PC-9 (cell line): ENCODE measurements around the gene AKR1C1.
"Not testable (repeated sequence)": the region's sequence is repeated elsewhere in the genome, so short reads cannot be mapped to it uniquely, and the experiment has no call there.

ENCODE experiments used
- EZH2 ChIP-seq: fragments of 200-600 bp; sonication (generic); IDR thresholded peaks from 2 replicates; pipeline ENCODE4 v1.8.0; 2017; ENCODE audit warnings: antibody characterized with exemption, low read depth
- TF ChIP-seq, protein P1 (sequence below): fragments of 200-600 bp; sonication (generic); conservative IDR thresholded peaks from 2 replicates; pipeline ENCODE4 v1.6.1; 2017; ENCODE audit warnings: mixed run types, antibody characterized with exemption, mild to moderate bottlenecking, moderate library complexity

DNA sequence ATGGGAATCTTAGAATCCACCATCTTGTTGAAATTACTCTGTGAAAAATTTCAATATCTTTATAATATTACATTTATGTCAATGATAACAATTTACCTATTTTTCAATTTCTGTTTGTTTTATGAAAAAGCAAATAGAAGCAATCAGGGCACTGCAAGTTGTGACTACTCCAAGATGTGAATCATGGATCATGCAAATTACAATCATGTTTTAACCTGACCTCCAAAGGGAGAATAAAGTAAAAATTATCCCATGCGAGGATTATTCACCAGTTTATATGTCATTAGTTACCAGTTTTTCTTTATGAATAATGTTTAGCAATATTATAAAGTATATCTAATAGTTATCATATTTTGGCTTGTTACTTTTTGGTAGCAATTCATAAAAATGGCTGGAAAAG lies 907 bp upstream of the AKR1C1 start:
- TF ChIP-seq, protein P1, sequence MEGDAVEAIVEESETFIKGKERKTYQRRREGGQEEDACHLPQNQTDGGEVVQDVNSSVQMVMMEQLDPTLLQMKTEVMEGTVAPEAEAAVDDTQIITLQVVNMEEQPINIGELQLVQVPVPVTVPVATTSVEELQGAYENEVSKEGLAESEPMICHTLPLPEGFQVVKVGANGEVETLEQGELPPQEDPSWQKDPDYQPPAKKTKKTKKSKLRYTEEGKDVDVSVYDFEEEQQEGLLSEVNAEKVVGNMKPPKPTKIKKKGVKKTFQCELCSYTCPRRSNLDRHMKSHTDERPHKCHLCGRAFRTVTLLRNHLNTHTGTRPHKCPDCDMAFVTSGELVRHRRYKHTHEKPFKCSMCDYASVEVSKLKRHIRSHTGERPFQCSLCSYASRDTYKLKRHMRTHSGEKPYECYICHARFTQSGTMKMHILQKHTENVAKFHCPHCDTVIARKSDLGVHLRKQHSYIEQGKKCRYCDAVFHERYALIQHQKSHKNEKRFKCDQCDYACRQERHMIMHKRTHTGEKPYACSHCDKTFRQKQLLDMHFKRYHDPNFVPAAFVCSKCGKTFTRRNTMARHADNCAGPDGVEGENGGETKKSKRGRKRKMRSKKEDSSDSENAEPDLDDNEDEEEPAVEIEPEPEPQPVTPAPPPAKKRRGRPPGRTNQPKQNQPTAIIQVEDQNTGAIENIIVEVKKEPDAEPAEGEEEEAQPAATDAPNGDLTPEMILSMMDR = not testable (repeated sequence)
- not testable (repeated sequence) for TF ChIP-seq EZH2
